ENCODE measurements around the gene MANSC4. TPM values are rescaled to one million over a fixed set of nuclear protein-coding genes. Genes with fewer than 3 reads are reported as not detected.

MANSC4 gene
- total RNA-seq, 1 donor from 2014 or later, result not detected

DNA sequence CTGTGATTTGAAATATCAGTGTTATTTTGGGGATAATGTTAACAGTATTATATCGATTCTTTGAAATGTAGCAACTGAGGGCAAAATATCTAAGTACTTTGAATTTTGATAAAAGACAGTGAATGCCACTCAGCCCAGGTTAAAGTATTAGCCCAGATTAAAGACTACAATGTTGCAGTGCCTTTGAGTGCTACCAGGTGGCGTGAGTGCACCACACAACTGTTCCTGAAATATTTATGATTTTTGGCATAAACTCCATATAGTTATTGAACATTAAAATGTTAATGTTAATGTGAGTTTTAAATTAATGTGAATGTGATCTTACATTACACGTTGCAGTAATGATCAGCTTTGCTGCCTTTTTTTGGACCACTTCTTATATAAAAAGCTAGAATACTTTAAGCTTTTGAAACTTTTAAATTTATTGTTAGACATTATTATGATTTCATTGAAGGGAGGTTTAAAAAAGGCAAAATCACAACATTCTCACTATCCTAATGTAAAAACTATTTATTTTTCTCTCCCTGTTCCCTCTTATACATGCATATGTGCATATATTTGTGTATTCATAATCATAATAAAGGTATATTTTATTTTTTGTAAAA, 46.9 kb downstream of the MANSC4 start:
- Histone ChIP-seq H3K27me3 (no peaks in the 10 kb centered on the region), H3K36me3 (peaks cover 70% of the 10 kb centered on the region), H3K9me3 (no peaks in the 10 kb centered on the region), H3K4me1 (no peaks in the 10 kb centered on the region), H3K27ac (no peak overlapping the region), H3K4me3 (no peak overlapping the region)
- TF ChIP-seq, protein P1, sequence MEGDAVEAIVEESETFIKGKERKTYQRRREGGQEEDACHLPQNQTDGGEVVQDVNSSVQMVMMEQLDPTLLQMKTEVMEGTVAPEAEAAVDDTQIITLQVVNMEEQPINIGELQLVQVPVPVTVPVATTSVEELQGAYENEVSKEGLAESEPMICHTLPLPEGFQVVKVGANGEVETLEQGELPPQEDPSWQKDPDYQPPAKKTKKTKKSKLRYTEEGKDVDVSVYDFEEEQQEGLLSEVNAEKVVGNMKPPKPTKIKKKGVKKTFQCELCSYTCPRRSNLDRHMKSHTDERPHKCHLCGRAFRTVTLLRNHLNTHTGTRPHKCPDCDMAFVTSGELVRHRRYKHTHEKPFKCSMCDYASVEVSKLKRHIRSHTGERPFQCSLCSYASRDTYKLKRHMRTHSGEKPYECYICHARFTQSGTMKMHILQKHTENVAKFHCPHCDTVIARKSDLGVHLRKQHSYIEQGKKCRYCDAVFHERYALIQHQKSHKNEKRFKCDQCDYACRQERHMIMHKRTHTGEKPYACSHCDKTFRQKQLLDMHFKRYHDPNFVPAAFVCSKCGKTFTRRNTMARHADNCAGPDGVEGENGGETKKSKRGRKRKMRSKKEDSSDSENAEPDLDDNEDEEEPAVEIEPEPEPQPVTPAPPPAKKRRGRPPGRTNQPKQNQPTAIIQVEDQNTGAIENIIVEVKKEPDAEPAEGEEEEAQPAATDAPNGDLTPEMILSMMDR (IDR thresholded peaks at IDR 0.05), result peak; percentile 78
- intact Hi-C loops (cut with DNase I), result loop anchor here (10.0 kb wide), 1 partner anchor 202 kb away; no protein-coding TSS in a partner anchor
- ATAC-seq (peak; percentile 78), DNase-seq (no peak)

DNA sequence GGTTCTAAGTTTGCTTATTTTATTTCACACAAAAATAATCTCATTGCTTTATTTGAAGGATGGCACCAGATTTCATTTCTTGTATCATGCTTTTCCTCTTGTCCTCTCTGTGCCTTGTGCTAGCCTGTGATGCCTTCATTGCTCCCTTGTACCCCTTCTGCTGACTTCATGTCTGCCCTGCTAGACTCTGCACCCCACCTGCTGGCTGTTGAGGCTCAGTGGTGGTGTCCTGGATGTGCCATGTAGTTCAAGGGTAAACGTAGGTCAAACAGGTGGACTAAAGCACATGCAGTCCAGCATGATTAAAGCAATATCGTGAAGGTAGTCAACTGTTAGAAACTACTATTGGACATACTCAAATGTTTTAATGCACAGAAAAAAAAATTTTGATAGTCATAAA, 47.8 kb downstream of the MANSC4 start:
- H3K36me3 ChIP-seq, result peaks cover 63% of the 10 kb centered on the region
- ATAC-seq, result no peak
- H3K4me1 ChIP-seq, result no peaks in the 10 kb centered on the region
- no peak overlapping the region for H3K27ac ChIP-seq
- H3K4me3 ChIP-seq, result no peak overlapping the region
- H3K9me3 ChIP-seq, result no peaks in the 10 kb centered on the region
- TF ChIP-seq, protein P1 (IDR thresholded peaks at IDR 0.05), result no peak
- DNase-seq, result no peak
- intact Hi-C loops (cut with DNase I), result loop anchor here (10.0 kb wide), 1 partner anchor 203 kb away; no protein-coding TSS in a partner anchor
- H3K27me3 ChIP-seq, result no peaks in the 10 kb centered on the region

DNA sequence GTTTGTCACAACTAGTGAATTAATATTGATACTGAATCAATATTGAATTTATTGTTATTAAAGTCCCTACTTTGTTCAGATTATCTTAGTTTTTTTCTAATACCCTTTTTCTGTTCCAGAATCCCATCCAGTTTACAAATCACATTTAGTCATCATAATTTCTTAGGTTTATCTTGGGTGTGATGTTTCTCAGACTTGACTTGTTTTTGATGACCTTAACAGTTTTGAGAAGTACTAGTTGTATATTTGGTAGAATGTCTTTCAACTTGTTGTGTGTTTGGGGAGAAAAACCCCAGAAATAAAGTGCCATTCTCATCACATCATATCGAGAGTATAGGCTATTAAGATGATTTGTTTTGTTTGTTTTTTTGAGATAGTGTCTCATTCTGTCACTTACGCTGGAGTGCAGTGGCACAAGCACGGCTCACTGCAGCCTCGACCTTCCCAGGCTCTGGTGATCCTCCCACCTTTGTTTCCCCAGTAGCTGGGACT, 49.9 kb downstream of the MANSC4 start:
- Histone ChIP-seq H3K36me3 (peaks cover 58% of the 10 kb centered on the region), H3K4me1 (no peaks in the 10 kb centered on the region), H3K27ac (no peak overlapping the region), H3K27me3 (no peaks in the 10 kb centered on the region), H3K4me3 (no peak overlapping the region), H3K9me3 (no peaks in the 10 kb centered on the region)
- TF ChIP-seq, protein P1 (IDR thresholded peaks at IDR 0.05), result no peak
- ATAC-seq (no peak), DNase-seq (no peak)
- intact Hi-C loops (cut with DNase I), result loop anchor here (10.0 kb wide), 1 partner anchor 205 kb away; no protein-coding TSS in a partner anchor

DNA sequence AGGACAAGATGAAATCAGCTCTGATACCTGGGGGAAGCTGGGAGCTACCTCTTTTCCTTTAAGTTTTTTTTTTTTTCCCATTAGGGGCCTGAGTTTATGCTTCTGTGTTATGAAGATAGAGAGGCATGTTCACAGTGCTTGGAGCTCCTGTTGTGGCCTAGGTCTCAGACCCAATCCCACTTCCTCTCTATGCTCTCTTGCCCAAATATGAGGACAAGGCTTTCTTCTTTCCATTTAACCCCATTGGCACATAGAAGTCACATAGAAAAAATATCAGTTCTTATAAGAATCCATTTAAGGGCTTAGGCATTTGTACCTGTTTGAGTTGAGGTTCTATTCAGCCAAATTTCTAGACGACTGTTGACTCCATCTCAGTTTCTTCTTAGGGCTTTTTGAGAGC, 56.8 kb downstream of the MANSC4 start:
- TF ChIP-seq, protein P1 (IDR thresholded peaks at IDR 0.05), result no peak
- Histone ChIP-seq H3K27me3 (no peaks in the 10 kb centered on the region), H3K9me3 (no peaks in the 10 kb centered on the region), H3K4me3 (no peak overlapping the region), H3K27ac (no peak overlapping the region), H3K4me1 (no peaks in the 10 kb centered on the region), H3K36me3 (peaks cover 77% of the 10 kb centered on the region)
- ATAC-seq (no peak), DNase-seq (no peak)
- intact Hi-C loops (cut with DNase I), result no loop called here

Other genes with a start within 250 kb of the MANSC4 start
- gene REP15, start 83.8 kb downstream of the MANSC4 start, total RNA-seq, result 4.5 TPM
- gene MRPS35, start 69.4 kb downstream of the MANSC4 start, total RNA-seq, result 31.3 TPM
- gene KLHL42, start within 50 bp of the MANSC4 start, total RNA-seq, result 25.0 TPM
- gene PTHLH, start 192.5 kb upstream of the MANSC4 start, total RNA-seq, result 1.9 TPM

All from upper lobe of right lung (tissue), 1 donor.